Fibroblast of the aortic adventitia (primary cell): ENCODE data around the gene LIPC. TPM values are rescaled to one million over a fixed set of nuclear protein-coding genes. Genes with fewer than 3 reads are reported as not detected.

Experiments used
- DNase-seq: peaks from one replicate; pipeline ENCODE4 v3.0.0-alpha.2; 2010; ENCODE audit warnings: low read depth
- H3K4me3 ChIP-seq: 2 replicates; pipeline ENCODE4 v1.5.1; 2011; ENCODE audit warnings: low read depth, mild to moderate bottlenecking, control low read depth, low read length, moderate library complexity
- CTCF ChIP-seq: IDR thresholded peaks from 2 replicates; pipeline ENCODE4 v1.5.1; 2011; ENCODE audit warnings: mild to moderate bottlenecking, low read length, control low read depth, inconsistent platforms; ENCODE audit not compliant: insufficient read depth
- total RNA-seq: library from RNA; depleted of rRNA; stranded (reverse); fragments of >200 nt; gene quantifications from 2 replicates; pipeline ENCODE4 v1.2.3, GENCODE V29; 2012; ENCODE audit warnings: low replicate concordance

The LIPC gene
- total RNA-seq, 1 donor = 0.90 TPM

- no peak for TF ChIP-seq CTCF
- DNase-seq = peak; percentile 39
- H3K4me3 ChIP-seq = no peak overlapping the region
Measured at GRCh38 chr15:58521293-58521991, 89.7 kb downstream of the LIPC start.

DNA sequence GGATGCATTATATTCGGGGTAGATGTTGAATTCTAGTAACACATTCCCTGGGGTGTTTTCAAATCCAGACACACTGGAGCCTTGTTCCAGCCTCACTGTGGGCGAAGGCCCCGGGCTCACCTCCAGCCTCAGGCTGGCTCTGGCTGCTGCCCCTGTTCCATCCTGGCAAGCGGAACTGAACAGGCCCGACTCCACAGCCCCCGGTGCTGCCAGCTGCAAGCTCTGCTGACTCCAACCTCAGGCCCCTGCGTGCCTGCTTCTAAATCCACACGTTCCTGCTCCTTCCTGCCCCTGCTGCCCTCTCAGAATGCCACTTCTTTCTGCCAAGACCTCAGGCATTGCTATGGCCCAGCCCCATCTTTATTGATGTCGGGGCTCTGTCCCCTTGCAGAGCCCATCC, 90.6 kb downstream of the LIPC start:
- no peak for TF ChIP-seq CTCF
- no peak for DNase-seq
- H3K4me3 ChIP-seq = no peak overlapping the region

GRCh38 chr15:58522865-58523264, 91.1 kb downstream of the LIPC start:
- no peak overlapping the region for H3K4me3 ChIP-seq
- no peak for DNase-seq
- no peak for TF ChIP-seq CTCF

DNA sequence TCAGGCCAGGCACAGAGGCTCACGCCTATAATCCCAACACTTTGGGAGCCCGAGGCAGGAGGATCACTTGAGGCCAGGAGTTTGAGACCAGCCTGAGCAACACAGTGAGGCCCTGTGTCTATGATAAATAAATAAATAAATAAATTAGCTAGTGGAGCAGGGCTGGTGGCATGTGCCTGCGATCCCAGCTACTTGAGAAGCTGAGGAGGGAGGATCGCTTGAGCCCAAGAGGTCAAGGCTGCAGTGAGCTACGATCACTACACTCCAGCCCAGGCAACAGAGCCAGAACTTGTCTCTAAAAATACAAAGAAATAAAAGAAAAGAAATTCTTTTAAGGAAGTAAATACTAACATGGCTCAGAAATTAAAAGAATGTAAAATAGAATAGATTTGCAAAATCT, 91.8 kb downstream of the LIPC start:
- TF ChIP-seq CTCF = no peak
- no peak for DNase-seq
- H3K4me3 ChIP-seq = no peak overlapping the region

DNA sequence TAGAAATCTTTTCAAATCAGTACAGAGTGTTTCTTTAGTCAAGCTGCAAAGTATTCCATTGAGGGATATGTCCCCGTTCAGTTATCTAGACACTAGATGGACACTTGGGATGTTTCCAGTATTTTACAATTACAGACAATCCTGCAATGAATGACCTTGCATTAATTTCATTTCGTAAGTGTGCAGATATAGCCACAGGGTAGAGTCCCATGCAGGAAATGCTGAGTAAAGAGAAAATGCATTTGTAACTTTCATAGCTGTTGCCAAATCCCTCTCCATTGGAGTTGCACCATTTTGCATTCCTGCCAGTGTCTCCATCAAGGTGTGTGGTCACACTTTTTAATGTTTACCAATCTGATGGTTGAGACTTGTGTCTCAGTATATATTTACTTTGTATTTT, 92.5 kb downstream of the LIPC start:
- no peak for TF ChIP-seq CTCF
- no peak overlapping the region for H3K4me3 ChIP-seq
- no peak for DNase-seq

DNA sequence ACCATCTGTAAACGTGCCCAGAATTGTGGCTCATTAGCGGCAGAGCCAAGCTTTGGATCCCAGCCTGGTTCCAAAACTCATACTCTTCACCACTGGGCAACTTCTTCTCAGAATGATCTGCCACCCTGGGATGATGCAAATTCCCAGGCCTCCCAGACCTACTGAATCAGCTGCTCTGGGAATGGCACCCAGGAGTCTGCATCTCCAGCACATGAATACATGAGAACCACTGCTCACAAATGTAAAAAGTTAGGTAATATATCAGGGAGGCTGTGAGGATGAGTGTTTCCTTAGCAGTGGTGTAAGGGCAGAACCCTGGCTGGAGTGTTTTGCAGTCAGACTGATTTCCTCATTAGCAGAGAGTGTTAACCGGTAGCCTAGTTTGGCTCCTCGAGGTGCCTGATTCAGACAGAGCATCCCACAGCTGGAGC, 94.2 kb downstream of the LIPC start:
- peak; percentile 34 for DNase-seq
- no peak for TF ChIP-seq CTCF
- no peak overlapping the region for H3K4me3 ChIP-seq
